Measurements from ENCODE around the gene C1QL1. TPM values are rescaled to one million over a fixed set of nuclear protein-coding genes. Genes with fewer than 3 reads are reported as not detected.

The C1QL1 gene
- total RNA-seq, 1 experiment from 2014 or later, result 0.08 TPM

GRCh38 chr17:44977814-44978550 is 9.9 kb upstream of the C1QL1 start:
- Histone ChIP-seq H3K27ac (no peak overlapping the region), H3K27me3 (peaks cover 18% of the 10 kb centered on the region), H3K36me3 (no peaks in the 10 kb centered on the region), H3K9me3 (replicated peaks) (no peaks in the 10 kb centered on the region), H3K4me3 (no peak overlapping the region), H3K4me1 (peaks cover 27% of the 10 kb centered on the region)
- no peak for DNase-seq

- Histone ChIP-seq H3K4me3 (no peak overlapping the region), H3K27ac (no peak overlapping the region), H3K9me3 (replicated peaks) (no peaks in the 10 kb centered on the region), H3K27me3 (peaks cover 21% of the 10 kb centered on the region), H3K36me3 (no peaks in the 10 kb centered on the region), H3K4me1 (peaks cover 27% of the 10 kb centered on the region)
- no peak for DNase-seq
Measured at GRCh38 chr17:44977065-44977464, 9.0 kb upstream of the C1QL1 start.

- H3K4me3 ChIP-seq, result no peak overlapping the region
- no peaks in the 10 kb centered on the region for H3K9me3 ChIP-seq (replicated peaks)
- H3K4me1 ChIP-seq, result peaks cover 23% of the 10 kb centered on the region
- no peaks in the 10 kb centered on the region for H3K36me3 ChIP-seq
- no peak overlapping the region for H3K27ac ChIP-seq
- DNase-seq, result no peak
- peaks cover 21% of the 10 kb centered on the region for H3K27me3 ChIP-seq
Measured at GRCh38 chr17:44976206-44976605, 8.1 kb upstream of the C1QL1 start.

- DNase-seq, result no peak
- H3K36me3 ChIP-seq, result no peaks in the 10 kb centered on the region
- no peak overlapping the region for H3K4me3 ChIP-seq
- H3K27me3 ChIP-seq, result peaks cover 30% of the 10 kb centered on the region
- H3K27ac ChIP-seq, result no peak overlapping the region
- H3K9me3 ChIP-seq (replicated peaks), result no peaks in the 10 kb centered on the region
- peaks cover 15% of the 10 kb centered on the region; the same call in 1 of the 2 replicates for H3K4me1 ChIP-seq
Measured at GRCh38 chr17:44972953-44973352, 4.8 kb upstream of the C1QL1 start.

- no peak overlapping the region for H3K4me3 ChIP-seq
- no peaks in the 10 kb centered on the region for H3K36me3 ChIP-seq
- H3K27me3 ChIP-seq, result peaks cover 23% of the 10 kb centered on the region
- H3K27ac ChIP-seq, result no peak overlapping the region
- H3K9me3 ChIP-seq (replicated peaks), result no peaks in the 10 kb centered on the region
- no peak for DNase-seq
- peaks cover 8% of the 10 kb centered on the region; the same call in 1 of the 2 replicates for H3K4me1 ChIP-seq
Measured at GRCh38 chr17:44971776-44972483, 3.8 kb upstream of the C1QL1 start.

GRCh38 chr17:44970136-44970741 is 2.1 kb upstream of the C1QL1 start:
- peaks cover 8% of the 10 kb centered on the region; the same call in 1 of the 2 replicates for H3K4me1 ChIP-seq
- no peaks in the 10 kb centered on the region for H3K36me3 ChIP-seq
- peaks cover 14% of the 10 kb centered on the region; the same call in 1 of the 2 replicates for H3K27me3 ChIP-seq
- no peaks in the 10 kb centered on the region for H3K9me3 ChIP-seq (replicated peaks)
- peak overlapping the region; percentile 65 for H3K4me3 ChIP-seq
- DNase-seq, result peak; percentile 54 to 61
- H3K27ac ChIP-seq, result no peak overlapping the region

GRCh38 chr17:44969144-44969780 is 1.2 kb upstream of the C1QL1 start:
- H3K4me3 ChIP-seq, result peak overlapping the region; percentile 55
- no peak for DNase-seq
- no peaks in the 10 kb centered on the region for H3K9me3 ChIP-seq (replicated peaks)
- H3K4me1 ChIP-seq, result peaks cover 8% of the 10 kb centered on the region; the same call in 1 of the 2 replicates
- no peak overlapping the region for H3K27ac ChIP-seq
- peaks cover 14% of the 10 kb centered on the region; the same call in 1 of the 2 replicates for H3K27me3 ChIP-seq
- no peaks in the 10 kb centered on the region for H3K36me3 ChIP-seq

GRCh38 chr17:44967907-44968224 is 237 bp downstream of the C1QL1 start:
- Histone ChIP-seq H3K36me3 (no peaks in the 10 kb centered on the region), H3K4me3 (no peak overlapping the region), H3K9me3 (replicated peaks) (no peaks in the 10 kb centered on the region), H3K27ac (no peak overlapping the region), H3K27me3 (peaks cover 14% of the 10 kb centered on the region; the same call in 1 of the 2 replicates), H3K4me1 (peaks cover 8% of the 10 kb centered on the region; the same call in 1 of the 2 replicates)
- DNase-seq, result no peak

GRCh38 chr17:44967026-44967906 is 837 bp downstream of the C1QL1 start:
- DNase-seq, result no peak
- Histone ChIP-seq H3K27ac (no peak overlapping the region), H3K27me3 (peaks cover 11% of the 10 kb centered on the region; the same call in 1 of the 2 replicates), H3K9me3 (replicated peaks) (no peaks in the 10 kb centered on the region), H3K36me3 (no peaks in the 10 kb centered on the region), H3K4me3 (no peak overlapping the region), H3K4me1 (peaks cover 8% of the 10 kb centered on the region; the same call in 1 of the 2 replicates)

- Histone ChIP-seq H3K4me1 (peaks cover 8% of the 10 kb centered on the region; the same call in 1 of the 2 replicates), H3K9me3 (replicated peaks) (no peaks in the 10 kb centered on the region), H3K4me3 (no peak overlapping the region), H3K27ac (no peak overlapping the region), H3K36me3 (no peaks in the 10 kb centered on the region), H3K27me3 (peaks cover 11% of the 10 kb centered on the region; the same call in 1 of the 2 replicates)
- DNase-seq, result no peak
Measured at GRCh38 chr17:44966348-44967025, 1.6 kb downstream of the C1QL1 start.

- no peak for DNase-seq
- peaks cover 8% of the 10 kb centered on the region; the same call in 1 of the 2 replicates for H3K4me1 ChIP-seq
- H3K27ac ChIP-seq, result no peak overlapping the region
- no peaks in the 10 kb centered on the region for H3K36me3 ChIP-seq
- H3K4me3 ChIP-seq, result no peak overlapping the region
- no peaks in the 10 kb centered on the region for H3K9me3 ChIP-seq (replicated peaks)
- peaks cover 11% of the 10 kb centered on the region; the same call in 1 of the 2 replicates for H3K27me3 ChIP-seq
Measured at GRCh38 chr17:44965481-44966234, 2.4 kb downstream of the C1QL1 start.

GRCh38 chr17:44961921-44962350 is 6.2 kb downstream of the C1QL1 start:
- DNase-seq, result no peak
- no peaks in the 10 kb centered on the region for H3K4me1 ChIP-seq
- H3K36me3 ChIP-seq, result no peaks in the 10 kb centered on the region
- H3K27ac ChIP-seq, result no peak overlapping the region
- no peak overlapping the region for H3K4me3 ChIP-seq
- no peaks in the 10 kb centered on the region for H3K9me3 ChIP-seq (replicated peaks)
- peaks cover 20% of the 10 kb centered on the region for H3K27me3 ChIP-seq

GRCh38 chr17:44960691-44961090 is 7.4 kb downstream of the C1QL1 start:
- Histone ChIP-seq H3K27ac (no peak overlapping the region), H3K36me3 (no peaks in the 10 kb centered on the region), H3K9me3 (replicated peaks) (no peaks in the 10 kb centered on the region), H3K4me1 (no peaks in the 10 kb centered on the region), H3K4me3 (no peak overlapping the region), H3K27me3 (peaks cover 27% of the 10 kb centered on the region)
- no peak for DNase-seq
